Measurements from ENCODE around the gene TPST1.
A peak's percentile ranks its signal among the peaks of the same experiment; 100 is the strongest.
"Not testable (repeated sequence)": the region's sequence is repeated elsewhere in the genome, so short reads cannot be mapped to it uniquely, and the experiment has no call there.

The TPST1 gene

DNA sequence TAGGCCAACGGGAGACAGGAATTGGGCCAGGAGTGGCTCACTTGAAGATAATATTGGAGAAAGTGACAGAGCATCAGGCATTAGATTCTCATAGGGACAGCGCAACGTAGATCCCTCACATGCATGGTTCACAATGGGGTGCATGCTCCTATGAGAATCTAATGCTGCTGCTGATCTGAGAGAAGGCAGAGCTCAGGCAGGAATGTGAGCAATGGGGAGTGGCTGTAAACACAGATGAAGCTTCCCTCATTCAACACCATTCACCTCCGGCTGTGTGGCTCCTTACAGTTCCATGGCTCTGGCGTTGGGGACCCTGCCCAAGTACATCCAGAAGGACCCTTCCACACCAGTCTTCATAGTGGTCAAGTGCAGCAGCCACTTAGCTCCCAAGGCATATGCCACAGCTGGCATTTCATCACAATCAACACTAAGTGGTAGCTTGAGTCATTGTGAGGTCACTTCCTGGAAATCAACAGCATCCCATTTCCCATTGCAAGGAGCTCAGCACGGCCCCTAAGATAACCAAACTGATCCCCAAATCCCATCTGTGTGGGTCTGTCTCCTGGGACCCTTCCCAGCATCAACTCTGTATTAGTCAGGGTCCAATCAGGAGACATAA is 174.5 kb downstream of the TPST1 start:
- DNase-seq = peak; percentile 14
- H2BK5ac ChIP-seq (ENCODE audit: low read length) = no peak overlapping the region
- no peak overlapping the region for H4K5ac ChIP-seq (ENCODE audit: low read length)
- no peaks in the 10 kb centered on the region for H3K36me3 ChIP-seq (ENCODE audit: control insufficient read depth, insufficient read depth, low read length)
- H3K9ac ChIP-seq (ENCODE audit: low read length) = no peak overlapping the region
- no peaks in the 10 kb centered on the region for H3K27me3 ChIP-seq (ENCODE audit: insufficient read depth, low read length, poor library complexity)
- no peaks in the 10 kb centered on the region for H3K79me2 ChIP-seq (ENCODE audit: control insufficient read depth, insufficient read depth, low read length)
- no peak overlapping the region for H3K4ac ChIP-seq (ENCODE audit: low read depth, low read length)
- no CpG with 5 or more reads among the region's 6 CpGs for WGBS (ENCODE audit: extremely low coverage, insufficient coverage, low lambda C conversion rate)
- H3K18ac ChIP-seq (ENCODE audit: low read length) = no peak overlapping the region
- H3K79me1 ChIP-seq (ENCODE audit: low read length) = no peaks in the 10 kb centered on the region
- H4K8ac ChIP-seq (ENCODE audit: low read depth, low read length) = no peak overlapping the region
- H3K4me1 ChIP-seq (ENCODE audit: control insufficient read depth, low read depth, low read length) = no peaks in the 10 kb centered on the region
- no peak overlapping the region for H3K27ac ChIP-seq (ENCODE audit: low read depth, low read length)
- H3K4me3 ChIP-seq (ENCODE audit: low read length) = no peak overlapping the region
- H2BK15ac ChIP-seq (replicated peaks; ENCODE audit: low read depth) = no peak overlapping the region
- no peak overlapping the region for H3K4me2 ChIP-seq (ENCODE audit: low read length)
- no peak overlapping the region for H3K56ac ChIP-seq (ENCODE audit: low read length)
- H3K23ac ChIP-seq (ENCODE audit: low read length) = no peak overlapping the region
- no peak overlapping the region for H2AK5ac ChIP-seq (ENCODE audit: low read length)
- H2BK120ac ChIP-seq (ENCODE audit: low read depth, low read length) = no peak overlapping the region

DNA sequence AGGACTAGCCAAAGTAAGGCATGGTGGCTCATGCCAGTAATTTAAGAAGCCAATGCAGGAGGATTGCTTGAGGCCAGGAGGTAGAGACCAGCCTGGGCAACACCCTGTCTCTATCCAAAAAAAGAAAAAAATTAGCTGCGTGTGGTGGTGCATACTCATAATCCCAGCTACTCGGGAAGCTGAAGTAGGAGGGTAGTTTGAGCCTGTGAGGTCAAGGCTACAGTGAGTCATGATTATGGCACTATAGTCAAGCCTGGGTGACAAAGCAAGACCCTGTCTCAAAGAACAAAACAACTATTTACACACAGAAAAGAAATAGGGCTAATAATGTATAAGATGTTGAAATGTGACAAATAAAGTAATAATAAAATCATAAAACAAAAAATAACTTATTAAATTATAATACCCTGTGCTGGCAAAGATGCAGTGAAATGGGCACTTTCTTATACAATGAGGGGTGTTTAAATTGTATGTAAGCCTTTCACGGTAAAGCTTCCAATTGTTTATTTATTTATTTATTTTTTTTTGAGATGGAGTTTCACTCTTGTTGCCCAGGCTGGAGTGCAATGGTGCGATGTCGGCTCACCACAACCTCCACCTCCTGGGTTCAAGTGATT is 175.2 kb downstream of the TPST1 start:
- no peak overlapping the region for H3K18ac ChIP-seq (ENCODE audit: low read length)
- no peak overlapping the region for H3K4me3 ChIP-seq (ENCODE audit: low read length)
- no peak overlapping the region for H2BK15ac ChIP-seq (replicated peaks; ENCODE audit: low read depth)
- H3K23ac ChIP-seq (ENCODE audit: low read length) = no peak overlapping the region
- H3K4me1 ChIP-seq (ENCODE audit: control insufficient read depth, low read depth, low read length) = no peaks in the 10 kb centered on the region
- no peak overlapping the region for H3K9ac ChIP-seq (ENCODE audit: low read length)
- H3K36me3 ChIP-seq (ENCODE audit: control insufficient read depth, insufficient read depth, low read length) = no peaks in the 10 kb centered on the region
- H2BK5ac ChIP-seq (ENCODE audit: low read length) = no peak overlapping the region
- H4K5ac ChIP-seq (ENCODE audit: low read length) = no peak overlapping the region
- no peaks in the 10 kb centered on the region for H3K79me1 ChIP-seq (ENCODE audit: low read length)
- H4K8ac ChIP-seq (ENCODE audit: low read depth, low read length) = no peak overlapping the region
- H3K56ac ChIP-seq (ENCODE audit: low read length) = no peak overlapping the region
- H3K4me2 ChIP-seq (ENCODE audit: low read length) = no peak overlapping the region
- H3K4ac ChIP-seq (ENCODE audit: low read depth, low read length) = no peak overlapping the region
- no peak overlapping the region for H2BK120ac ChIP-seq (ENCODE audit: low read depth, low read length)
- H3K27ac ChIP-seq (ENCODE audit: low read depth, low read length) = no peak overlapping the region
- H3K27me3 ChIP-seq (ENCODE audit: insufficient read depth, low read length, poor library complexity) = no peaks in the 10 kb centered on the region
- H2AK5ac ChIP-seq (ENCODE audit: low read length) = no peak overlapping the region
- no peaks in the 10 kb centered on the region for H3K79me2 ChIP-seq (ENCODE audit: control insufficient read depth, insufficient read depth, low read length)
- whole genome bisulfite sequencing (ENCODE audit: extremely low coverage, insufficient coverage, low lambda C conversion rate) = no CpG with 5 or more reads among the region's 5 CpGs
- no peak for DNase-seq

DNA sequence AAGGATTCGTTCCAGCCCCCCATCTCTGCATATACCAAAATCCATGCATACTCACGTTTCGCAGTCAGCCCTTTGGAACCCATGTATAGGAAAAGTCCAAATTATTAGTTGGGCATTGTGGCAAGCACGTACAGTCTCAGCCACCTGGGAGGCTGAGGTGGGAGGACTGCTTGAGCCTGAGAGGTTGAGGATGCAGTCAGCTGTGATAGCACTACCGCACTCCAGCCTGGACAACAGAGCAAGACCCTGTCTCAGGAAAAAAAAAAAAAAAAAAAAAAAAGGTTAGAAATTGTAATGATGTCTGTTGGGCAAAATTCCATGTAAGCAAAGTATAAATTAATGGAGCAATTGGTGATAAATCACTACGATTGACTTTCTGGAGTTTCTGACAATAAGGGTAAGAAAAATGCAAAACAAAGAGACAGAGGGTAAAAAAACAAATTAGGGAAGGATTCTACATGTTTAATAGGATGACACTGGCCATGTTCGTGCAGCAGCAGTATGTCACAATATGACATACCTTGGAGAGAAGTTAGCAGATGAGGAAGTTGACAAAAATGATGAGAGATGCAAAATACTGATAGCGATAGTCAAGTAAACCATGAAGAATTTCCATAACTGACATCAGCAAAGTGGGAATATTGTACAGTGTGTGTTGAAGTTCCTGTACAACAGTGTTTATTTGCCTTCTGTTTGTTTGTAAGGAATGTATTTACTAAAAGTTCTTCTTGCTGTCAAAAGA is 177.2 kb downstream of the TPST1 start:
- DNase-seq; H3K27ac ChIP-seq (ENCODE audit: low read depth, low read length); H4K5ac ChIP-seq (ENCODE audit: low read length); H3K9ac ChIP-seq (ENCODE audit: low read length); H3K4me3 ChIP-seq (ENCODE audit: low read length); H4K8ac ChIP-seq (ENCODE audit: low read depth, low read length); H2AK5ac ChIP-seq (ENCODE audit: low read length); H3K79me2 ChIP-seq (ENCODE audit: control insufficient read depth, insufficient read depth, low read length); H3K4me2 ChIP-seq (ENCODE audit: low read length); H2BK5ac ChIP-seq (ENCODE audit: low read length); H3K79me1 ChIP-seq (ENCODE audit: low read length); H3K23ac ChIP-seq (ENCODE audit: low read length); H2BK15ac ChIP-seq (replicated peaks; ENCODE audit: low read depth); H3K4me1 ChIP-seq (ENCODE audit: control insufficient read depth, low read depth, low read length); H2BK120ac ChIP-seq (ENCODE audit: low read depth, low read length); H3K27me3 ChIP-seq (ENCODE audit: insufficient read depth, low read length, poor library complexity); H3K36me3 ChIP-seq (ENCODE audit: control insufficient read depth, insufficient read depth, low read length); H3K56ac ChIP-seq (ENCODE audit: low read length); H3K18ac ChIP-seq (ENCODE audit: low read length); H3K4ac ChIP-seq (ENCODE audit: low read depth, low read length): not testable (repeated sequence)
- WGBS (ENCODE audit: extremely low coverage, insufficient coverage, low lambda C conversion rate) = no CpG with 5 or more reads among the region's 8 CpGs

DNA sequence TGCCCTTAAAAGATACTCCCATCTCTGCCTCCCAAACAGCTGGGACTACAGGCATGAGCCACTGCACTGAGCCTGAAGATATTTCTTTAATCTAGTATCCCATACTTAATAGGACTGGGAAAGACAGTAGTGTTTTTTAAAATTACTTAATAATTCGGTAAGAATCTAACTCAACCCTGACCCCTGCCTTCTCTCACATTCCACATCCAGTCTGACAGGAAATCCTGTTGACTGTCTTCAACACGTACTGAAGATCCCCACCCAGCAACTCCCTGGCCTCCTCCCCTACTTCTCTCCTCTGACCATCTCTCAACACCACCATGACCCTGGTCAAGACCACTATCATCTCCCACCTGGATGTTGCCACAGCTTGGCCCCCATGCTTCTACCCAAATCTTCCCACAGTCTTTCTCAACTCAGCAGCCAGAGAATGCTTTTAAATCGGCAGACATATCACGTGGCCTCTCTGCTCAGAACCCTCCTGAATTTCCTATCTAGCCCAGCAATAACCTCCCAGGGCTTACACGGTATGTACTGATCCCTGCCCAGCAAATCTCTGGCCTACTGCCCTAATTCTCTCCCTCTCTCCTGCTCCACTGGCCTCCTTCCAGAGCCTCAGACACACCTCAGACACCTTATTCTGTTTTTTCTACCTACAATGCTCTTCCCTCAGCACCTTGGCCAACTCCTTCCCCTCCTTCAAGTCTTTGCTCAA is 180.2 kb downstream of the TPST1 start:
- H4K5ac ChIP-seq (ENCODE audit: low read length); H3K4me2 ChIP-seq (ENCODE audit: low read length); H2BK5ac ChIP-seq (ENCODE audit: low read length); H3K56ac ChIP-seq (ENCODE audit: low read length); H3K79me1 ChIP-seq (ENCODE audit: low read length); H3K9ac ChIP-seq (ENCODE audit: low read length); H3K4me3 ChIP-seq (ENCODE audit: low read length); H3K79me2 ChIP-seq (ENCODE audit: control insufficient read depth, insufficient read depth, low read length); H3K27ac ChIP-seq (ENCODE audit: low read depth, low read length); H2BK15ac ChIP-seq (replicated peaks; ENCODE audit: low read depth); H3K36me3 ChIP-seq (ENCODE audit: control insufficient read depth, insufficient read depth, low read length); H3K4ac ChIP-seq (ENCODE audit: low read depth, low read length); DNase-seq; H3K18ac ChIP-seq (ENCODE audit: low read length); H4K8ac ChIP-seq (ENCODE audit: low read depth, low read length); H3K27me3 ChIP-seq (ENCODE audit: insufficient read depth, low read length, poor library complexity); H2BK120ac ChIP-seq (ENCODE audit: low read depth, low read length); H3K23ac ChIP-seq (ENCODE audit: low read length); H3K4me1 ChIP-seq (ENCODE audit: control insufficient read depth, low read depth, low read length); H2AK5ac ChIP-seq (ENCODE audit: low read length): not testable (repeated sequence)
- WGBS (ENCODE audit: extremely low coverage, insufficient coverage, low lambda C conversion rate) = no CpG with 5 or more reads among the region's 5 CpGs

DNA sequence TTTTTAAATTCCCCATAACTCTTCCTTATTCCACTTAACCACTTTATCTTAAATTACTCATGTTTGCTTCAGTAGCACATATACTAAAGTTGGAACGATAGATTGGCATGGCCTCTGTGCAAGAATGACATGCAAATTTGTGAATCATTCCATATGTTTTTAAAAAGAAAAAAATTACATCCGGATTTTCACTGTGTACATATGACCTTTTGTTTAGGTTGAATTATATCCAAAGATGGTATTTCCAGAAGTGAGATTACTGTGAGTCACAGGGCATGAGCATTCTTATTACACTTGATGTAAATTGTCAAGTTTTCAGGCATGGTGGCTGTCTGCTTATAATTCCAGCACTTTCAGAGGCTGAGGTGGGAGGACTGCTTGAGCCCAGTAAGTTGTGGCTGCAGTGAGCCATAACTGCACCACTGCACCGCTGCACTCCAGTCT is 190.0 kb downstream of the TPST1 start:
- H3K56ac ChIP-seq (ENCODE audit: low read length); H3K36me3 ChIP-seq (ENCODE audit: control insufficient read depth, insufficient read depth, low read length); H2AK5ac ChIP-seq (ENCODE audit: low read length); H3K4me3 ChIP-seq (ENCODE audit: low read length); H3K27me3 ChIP-seq (ENCODE audit: insufficient read depth, low read length, poor library complexity); H2BK15ac ChIP-seq (replicated peaks; ENCODE audit: low read depth); H2BK120ac ChIP-seq (ENCODE audit: low read depth, low read length); H3K79me1 ChIP-seq (ENCODE audit: low read length); H3K27ac ChIP-seq (ENCODE audit: low read depth, low read length); DNase-seq; H3K23ac ChIP-seq (ENCODE audit: low read length); H2BK5ac ChIP-seq (ENCODE audit: low read length); H4K8ac ChIP-seq (ENCODE audit: low read depth, low read length); H3K79me2 ChIP-seq (ENCODE audit: control insufficient read depth, insufficient read depth, low read length); H3K4ac ChIP-seq (ENCODE audit: low read depth, low read length); H3K9ac ChIP-seq (ENCODE audit: low read length); H3K4me2 ChIP-seq (ENCODE audit: low read length); H4K5ac ChIP-seq (ENCODE audit: low read length); H3K4me1 ChIP-seq (ENCODE audit: control insufficient read depth, low read depth, low read length); H3K18ac ChIP-seq (ENCODE audit: low read length): not testable (repeated sequence)
- no CpG with 5 or more reads among the region's 3 CpGs for WGBS (ENCODE audit: extremely low coverage, insufficient coverage, low lambda C conversion rate)
